ENCODE results near the gene C22orf23. TPM values are rescaled to one million over a fixed set of nuclear protein-coding genes. Genes with fewer than 3 reads are reported as not detected.

The C22orf23 gene
- total and polyA plus RNA-seq, 2 donors (not counting 1 experiment from before 2014, with no cell fraction given): not detected

DNA sequence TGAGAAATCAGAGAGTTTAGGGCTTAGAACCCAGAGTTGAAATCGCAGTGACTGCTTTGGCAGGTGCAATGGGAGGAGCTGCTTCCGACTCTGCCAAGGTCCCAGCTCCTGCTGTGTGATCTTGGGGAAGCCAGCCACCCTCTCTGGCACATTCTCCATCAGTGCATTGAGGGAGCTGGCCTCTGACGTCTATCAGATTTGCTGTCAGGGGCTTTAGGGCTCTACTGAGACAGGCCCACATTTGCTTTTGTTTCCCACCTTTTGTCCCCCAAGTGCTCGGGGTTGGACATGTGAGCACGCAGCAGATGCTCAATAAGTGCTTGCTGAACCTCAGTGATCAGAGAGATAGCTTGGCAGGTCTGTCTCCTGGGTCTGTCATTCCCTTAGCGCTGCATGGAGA is 41.6 kb upstream of the C22orf23 start:
- Histone ChIP-seq H3K9me3 (ENCODE audit: control extremely low read depth in 1 of 3, control insufficient read depth in 2 of 3, insufficient read depth in 1 of 3, low read length in 2 of 3) (no peaks in the 10 kb centered on the region), H3K36me3 (replicated peaks in 1 of 2; ENCODE audit: control extremely low read depth in 1 of 2, control insufficient read depth in 1 of 2, extremely low read depth in 1 of 2, insufficient read depth in 2 of 2, low read length in 1 of 2) (no peaks in the 10 kb centered on the region), H3K79me2 (ENCODE audit: control insufficient read depth, insufficient read depth, low read length) (no peaks in the 10 kb centered on the region), H3K9ac (ENCODE audit: low read length) (no peak overlapping the region), H3K4me2 (replicated peaks; ENCODE audit: low read depth, low read length, poor library complexity, severe bottlenecking) (no peak overlapping the region), H2AFZ (ENCODE audit: insufficient read depth, low read depth, low read length, poor library complexity, severe bottlenecking) (no peak overlapping the region), H4K20me1 (ENCODE audit: control insufficient read depth, insufficient read depth, low read length, poor library complexity, severe bottlenecking) (no peaks in the 10 kb centered on the region), H3K27ac (ENCODE audit: low read length in 2 of 2) (no peak overlapping the region), H3K4me3 (ENCODE audit: control extremely low read depth in 1 of 5, extremely low read depth in 1 of 5, insufficient read depth in 1 of 5, low read depth in 2 of 5, low read length in 4 of 5) (no peak overlapping the region), H3K4me1 (ENCODE audit: control insufficient read depth in 2 of 2, insufficient read depth in 2 of 2, low read length in 2 of 2) (peaks cover 18 to 33% of the 10 kb centered on the region in 2 donors), H3K27me3 (replicated peaks in 1 of 4; ENCODE audit: control extremely low read depth in 1 of 4, control insufficient read depth in 3 of 4, insufficient read depth in 4 of 4, low read length in 3 of 4) (no peaks in the 10 kb centered on the region)
- peaks cover 32% of the 10 kb centered on the region for H3K4me1 Mint-ChIP-seq
- no peak overlapping the region for H3K4me3 Mint-ChIP-seq
- POLR2A ChIA-PET: no interaction called here
- no peaks in the 10 kb centered on the region for H3K9me3 Mint-ChIP-seq (ENCODE audit: insufficient read depth)
- 87% methylated on average over 6 of the region's 6 CpGs for WGBS (ENCODE audit: insufficient coverage)
- ATAC-seq (ENCODE audit: low read depth) (no peak), DNase-seq (no peak)
- intact Hi-C loops (cut with micrococcal nuclease): no loop called here
- CTCF ChIA-PET: no interaction called here
- H3K27ac Mint-ChIP-seq: no peak overlapping the region
- TF ChIP-seq, protein P1, sequence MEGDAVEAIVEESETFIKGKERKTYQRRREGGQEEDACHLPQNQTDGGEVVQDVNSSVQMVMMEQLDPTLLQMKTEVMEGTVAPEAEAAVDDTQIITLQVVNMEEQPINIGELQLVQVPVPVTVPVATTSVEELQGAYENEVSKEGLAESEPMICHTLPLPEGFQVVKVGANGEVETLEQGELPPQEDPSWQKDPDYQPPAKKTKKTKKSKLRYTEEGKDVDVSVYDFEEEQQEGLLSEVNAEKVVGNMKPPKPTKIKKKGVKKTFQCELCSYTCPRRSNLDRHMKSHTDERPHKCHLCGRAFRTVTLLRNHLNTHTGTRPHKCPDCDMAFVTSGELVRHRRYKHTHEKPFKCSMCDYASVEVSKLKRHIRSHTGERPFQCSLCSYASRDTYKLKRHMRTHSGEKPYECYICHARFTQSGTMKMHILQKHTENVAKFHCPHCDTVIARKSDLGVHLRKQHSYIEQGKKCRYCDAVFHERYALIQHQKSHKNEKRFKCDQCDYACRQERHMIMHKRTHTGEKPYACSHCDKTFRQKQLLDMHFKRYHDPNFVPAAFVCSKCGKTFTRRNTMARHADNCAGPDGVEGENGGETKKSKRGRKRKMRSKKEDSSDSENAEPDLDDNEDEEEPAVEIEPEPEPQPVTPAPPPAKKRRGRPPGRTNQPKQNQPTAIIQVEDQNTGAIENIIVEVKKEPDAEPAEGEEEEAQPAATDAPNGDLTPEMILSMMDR (IDR thresholded peaks at IDR 0.05): no peak
- no peak for TF ChIP-seq EZH2 (IDR thresholded peaks at IDR 0.05; ENCODE audit: borderline replicate concordance, insufficient read depth, low read depth, low read length, poor library complexity, severe bottlenecking)
- no peaks in the 10 kb centered on the region for H3K27me3 Mint-ChIP-seq

DNA sequence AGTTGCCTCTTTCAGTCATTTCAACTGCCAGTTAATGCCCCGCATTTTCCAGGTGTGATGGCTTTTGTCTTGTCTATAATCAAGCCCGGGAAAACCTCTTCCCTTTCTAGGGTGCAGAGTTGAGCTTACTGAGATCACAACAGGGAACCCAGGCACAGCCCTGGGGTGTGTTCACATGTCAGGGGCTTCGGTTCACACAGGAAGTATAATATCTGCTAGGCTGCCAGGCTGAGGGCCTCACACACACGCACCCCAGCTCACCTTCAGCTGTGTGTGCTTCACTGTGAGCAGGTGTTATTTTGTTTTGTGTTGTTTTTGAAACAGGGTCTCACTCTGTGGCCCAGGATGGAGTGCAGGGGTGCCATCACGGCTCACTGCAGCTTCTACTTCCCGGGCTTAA is 40.6 kb upstream of the C22orf23 start:
- no peak overlapping the region for H3K4me3 ChIP-seq (ENCODE audit: control extremely low read depth in 1 of 5, extremely low read depth in 1 of 5, insufficient read depth in 1 of 5, low read depth in 2 of 5, low read length in 4 of 5)
- no peak overlapping the region for H2AFZ ChIP-seq (ENCODE audit: insufficient read depth, low read depth, low read length, poor library complexity, severe bottlenecking)
- no peaks in the 10 kb centered on the region for H3K9me3 ChIP-seq (ENCODE audit: control extremely low read depth in 1 of 3, control insufficient read depth in 2 of 3, insufficient read depth in 1 of 3, low read length in 2 of 3)
- Mint-ChIP-seq H3K27me3 (no peaks in the 10 kb centered on the region), H3K9me3 (ENCODE audit: insufficient read depth) (no peaks in the 10 kb centered on the region), H3K27ac (no peak overlapping the region), H3K4me3 (no peak overlapping the region), H3K4me1 (peaks cover 31% of the 10 kb centered on the region)
- no peak overlapping the region for H3K4me2 ChIP-seq (replicated peaks; ENCODE audit: low read depth, low read length, poor library complexity, severe bottlenecking)
- ATAC-seq (ENCODE audit: low read depth) (no peak), DNase-seq (no peak)
- H4K20me1 ChIP-seq (ENCODE audit: control insufficient read depth, insufficient read depth, low read length, poor library complexity, severe bottlenecking): no peaks in the 10 kb centered on the region
- H3K36me3 ChIP-seq (replicated peaks in 1 of 2; ENCODE audit: control extremely low read depth in 1 of 2, control insufficient read depth in 1 of 2, extremely low read depth in 1 of 2, insufficient read depth in 2 of 2, low read length in 1 of 2): no peaks in the 10 kb centered on the region
- ChIA-PET CTCF (no interaction called here), POLR2A (no interaction called here)
- TF ChIP-seq, protein P1 (IDR thresholded peaks at IDR 0.05): no peak
- TF ChIP-seq EZH2 (IDR thresholded peaks at IDR 0.05; ENCODE audit: borderline replicate concordance, insufficient read depth, low read depth, low read length, poor library complexity, severe bottlenecking): no peak
- no peak overlapping the region for H3K27ac ChIP-seq (ENCODE audit: low read length in 2 of 2)
- 43% methylated on average over 4 of the region's 6 CpGs for WGBS (ENCODE audit: insufficient coverage)
- peaks cover 18 to 33% of the 10 kb centered on the region in 2 donors for H3K4me1 ChIP-seq (ENCODE audit: control insufficient read depth in 2 of 2, insufficient read depth in 2 of 2, low read length in 2 of 2)
- no peaks in the 10 kb centered on the region for H3K27me3 ChIP-seq (replicated peaks in 1 of 4; ENCODE audit: control extremely low read depth in 1 of 4, control insufficient read depth in 3 of 4, insufficient read depth in 4 of 4, low read length in 3 of 4)
- H3K9ac ChIP-seq (ENCODE audit: low read length): no peak overlapping the region
- no peaks in the 10 kb centered on the region for H3K79me2 ChIP-seq (ENCODE audit: control insufficient read depth, insufficient read depth, low read length)
- intact Hi-C loops (cut with micrococcal nuclease): no loop called here

Measured in B cell (primary cell).